ENCODE results near the gene PDE4B. TPM values are rescaled to one million over a fixed set of nuclear protein-coding genes. Genes with fewer than 3 reads are reported as not detected.
A peak's percentile ranks its signal among the peaks of the same experiment; 100 is the strongest.

The PDE4B gene
- polyA plus RNA-seq, 1 donor from 2014 or later = 84.3 TPM

DNA sequence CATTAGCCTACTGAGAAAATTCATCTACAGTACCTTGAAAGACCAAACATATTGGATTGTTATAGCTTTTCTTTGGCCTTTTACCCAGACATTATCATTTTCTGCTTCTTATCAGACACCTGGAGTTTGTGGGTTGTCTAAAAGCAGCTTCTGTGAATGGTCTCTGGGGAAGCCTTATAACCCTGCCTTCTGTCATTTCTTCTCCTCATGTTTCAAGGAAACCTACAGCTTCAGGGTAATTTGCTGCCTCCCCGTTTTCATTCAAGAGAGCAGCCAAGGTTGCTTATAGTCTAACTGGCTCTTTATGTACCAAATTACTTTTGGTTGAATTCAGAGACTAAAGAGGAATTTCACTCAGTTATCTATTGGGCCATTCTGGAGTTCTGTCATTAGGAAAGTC lies 453.0 kb downstream of the PDE4B start:
- Mint-ChIP-seq H3K27ac (no peak overlapping the region), H3K36me3 (no peaks in the 10 kb centered on the region), H3K4me1 (peaks cover 0 to 12% (median 0%) of the 10 kb centered on the region in 3 donors), H3K27me3 (peaks cover 6% of the 10 kb centered on the region), H3K4me3 (no peak overlapping the region), H3K9me3 (no peaks in the 10 kb centered on the region)

- H3K36me3 Mint-ChIP-seq = no peaks in the 10 kb centered on the region
- peak overlapping the region in 1 of 3 donors; percentile 77 for H3K27ac Mint-ChIP-seq
- H3K4me3 Mint-ChIP-seq = peak overlapping the region in 1 of 4 donors; percentile 60
- peaks cover 0 to 12% (median 0%) of the 10 kb centered on the region in 3 donors for H3K4me1 Mint-ChIP-seq
- peaks cover 6% of the 10 kb centered on the region for H3K27me3 Mint-ChIP-seq
- no peaks in the 10 kb centered on the region for H3K9me3 Mint-ChIP-seq
Observed at GRCh38 chr1:66246351-66247269, 453.9 kb downstream of the PDE4B start.

DNA sequence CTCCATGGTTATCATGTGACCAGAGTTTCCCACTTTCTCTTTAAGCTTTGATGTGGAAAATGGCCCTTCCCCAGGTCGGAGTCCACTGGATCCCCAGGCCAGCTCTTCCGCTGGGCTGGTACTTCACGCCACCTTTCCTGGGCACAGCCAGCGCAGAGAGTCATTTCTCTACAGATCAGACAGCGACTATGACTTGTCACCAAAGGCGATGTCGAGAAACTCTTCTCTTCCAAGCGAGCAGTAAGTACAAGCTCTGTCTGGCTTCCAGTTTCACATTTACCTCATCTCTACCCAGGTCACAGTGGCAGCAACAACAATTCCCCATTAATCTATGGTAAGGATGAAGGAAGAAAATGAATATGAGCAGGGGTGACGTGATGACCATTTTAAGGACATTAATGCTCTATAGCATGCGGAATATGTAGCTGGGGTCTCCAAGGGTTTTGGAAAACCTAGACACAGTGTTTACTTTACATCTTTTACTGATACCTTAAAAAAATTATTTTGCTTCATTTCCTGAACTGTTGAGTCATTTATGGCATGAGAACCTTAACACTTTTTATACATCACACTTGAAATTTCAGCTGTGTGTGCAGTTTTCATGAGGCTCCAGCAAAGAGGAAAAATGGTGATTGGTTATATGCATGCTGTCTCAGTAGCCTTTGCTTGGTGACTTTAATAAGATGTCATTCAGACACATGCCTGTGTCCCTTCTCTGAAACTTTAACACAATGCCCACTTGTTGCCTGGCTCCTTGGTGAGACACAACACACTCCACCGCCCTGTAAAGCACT lies 454.9 kb downstream of the PDE4B start:
- peak overlapping the region in 2 of 3 donors; percentile 14 to 40 for H3K27ac Mint-ChIP-seq
- H3K27me3 Mint-ChIP-seq = peaks cover 6% of the 10 kb centered on the region
- peak overlapping the region; percentile 58 to 96 (median 87) for H3K4me3 Mint-ChIP-seq
- H3K9me3 Mint-ChIP-seq = no peaks in the 10 kb centered on the region
- H3K36me3 Mint-ChIP-seq = no peaks in the 10 kb centered on the region
- H3K4me1 Mint-ChIP-seq = peaks cover 0 to 12% (median 0%) of the 10 kb centered on the region in 3 donors

GRCh38 chr1:66248257-66248656 lies 455.6 kb downstream of the PDE4B start:
- Mint-ChIP-seq H3K27me3 (peaks cover 6% of the 10 kb centered on the region), H3K36me3 (no peaks in the 10 kb centered on the region), H3K27ac (peak overlapping the region in 1 of 3 donors; percentile 40), H3K9me3 (no peaks in the 10 kb centered on the region), H3K4me1 (peaks cover 0 to 12% (median 3%) of the 10 kb centered on the region in 3 donors), H3K4me3 (peak overlapping the region in 1 of 4 donors; percentile 14)

DNA sequence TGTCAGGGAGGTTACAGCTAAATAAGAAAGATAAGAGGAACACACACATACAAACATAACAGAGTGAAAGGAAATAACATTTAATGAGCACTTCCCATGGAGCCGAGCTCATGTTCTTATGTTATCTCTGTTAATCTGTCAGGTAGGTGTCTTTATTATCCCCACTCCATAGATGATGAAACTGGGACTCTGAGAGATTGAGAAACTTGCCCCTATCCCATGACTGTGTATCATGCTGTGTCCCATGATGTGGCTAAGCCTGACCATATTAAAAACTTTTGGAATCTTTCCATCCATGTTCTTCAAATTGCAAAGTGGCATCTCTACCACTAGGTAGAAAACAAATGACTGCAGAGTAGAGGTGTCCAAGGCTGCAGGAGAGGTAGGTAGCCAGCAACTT lies 456.1 kb downstream of the PDE4B start:
- no peak overlapping the region for H3K27ac Mint-ChIP-seq
- H3K4me3 Mint-ChIP-seq = no peak overlapping the region
- no peaks in the 10 kb centered on the region for H3K9me3 Mint-ChIP-seq
- H3K36me3 Mint-ChIP-seq = no peaks in the 10 kb centered on the region
- peaks cover 6% of the 10 kb centered on the region for H3K27me3 Mint-ChIP-seq
- H3K4me1 Mint-ChIP-seq = peaks cover 0 to 12% (median 4%) of the 10 kb centered on the region in 3 donors

DNA sequence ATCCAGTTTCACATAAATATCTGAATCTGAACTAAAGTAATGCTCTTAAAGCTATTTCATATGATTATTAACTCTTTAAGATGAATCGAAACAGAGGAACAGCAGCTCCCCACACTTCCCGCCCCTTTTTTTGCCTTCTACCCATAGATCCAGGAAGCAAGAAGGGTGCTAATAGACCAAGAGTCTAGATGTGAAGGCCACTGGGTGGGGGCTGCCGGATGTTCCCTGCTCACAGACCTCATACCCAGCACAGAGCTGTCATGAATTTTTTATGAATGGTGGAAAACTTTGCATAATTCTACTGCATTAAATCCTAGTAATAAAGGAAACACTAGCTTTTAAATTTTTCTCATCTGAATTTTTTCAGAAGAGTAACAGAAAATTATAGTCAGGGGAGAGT lies 457.4 kb downstream of the PDE4B start:
- Mint-ChIP-seq H3K9me3 (no peaks in the 10 kb centered on the region), H3K4me3 (no peak overlapping the region)

GRCh38 chr1:66250478-66250877 lies 457.8 kb downstream of the PDE4B start:
- Mint-ChIP-seq H3K27ac (no peak overlapping the region), H3K9me3 (no peaks in the 10 kb centered on the region), H3K36me3 (peaks cover 2% of the 10 kb centered on the region), H3K27me3 (peaks cover 6% of the 10 kb centered on the region), H3K4me1 (peaks cover 5 to 25% (median 15%) of the 10 kb centered on the region in 3 donors), H3K4me3 (no peak overlapping the region)

More for the DNA sequence above, 457.4 kb downstream of the PDE4B start:
- peaks cover 2% of the 10 kb centered on the region for H3K36me3 Mint-ChIP-seq
- H3K27me3 Mint-ChIP-seq = peaks cover 6% of the 10 kb centered on the region
- no peak overlapping the region for H3K27ac Mint-ChIP-seq
- peaks cover 5 to 22% (median 11%) of the 10 kb centered on the region in 3 donors for H3K4me1 Mint-ChIP-seq

GRCh38 chr1:66251546-66251945 lies 458.9 kb downstream of the PDE4B start:
- peaks cover 5 to 19% (median 17%) of the 10 kb centered on the region in 3 donors for H3K4me1 Mint-ChIP-seq
- H3K27me3 Mint-ChIP-seq = peaks cover 6% of the 10 kb centered on the region
- H3K27ac Mint-ChIP-seq = peak overlapping the region in 1 of 3 donors; percentile 37

GRCh38 chr1:66253330-66253921 lies 460.7 kb downstream of the PDE4B start:
- peaks cover 5 to 17% (median 13%) of the 10 kb centered on the region in 3 donors for H3K4me1 Mint-ChIP-seq
- H3K9me3 Mint-ChIP-seq = no peaks in the 10 kb centered on the region
- H3K27ac Mint-ChIP-seq = peak overlapping the region in 1 of 3 donors; percentile 87
- peaks cover 2% of the 10 kb centered on the region for H3K36me3 Mint-ChIP-seq
- no peaks in the 10 kb centered on the region for H3K27me3 Mint-ChIP-seq
- no peak overlapping the region for H3K4me3 Mint-ChIP-seq

More at GRCh38 chr1:66251546-66251945, 458.9 kb downstream of the PDE4B start:
- Mint-ChIP-seq H3K4me3 (no peak overlapping the region), H3K36me3 (peaks cover 2% of the 10 kb centered on the region), H3K9me3 (no peaks in the 10 kb centered on the region)

- H3K9me3 Mint-ChIP-seq = no peaks in the 10 kb centered on the region
- peak overlapping the region in 1 of 4 donors; percentile 63 for H3K4me3 Mint-ChIP-seq
- no peaks in the 10 kb centered on the region for H3K27me3 Mint-ChIP-seq
- H3K36me3 Mint-ChIP-seq = peaks cover 2% of the 10 kb centered on the region
- peak overlapping the region in 1 of 3 donors; percentile 87 for H3K27ac Mint-ChIP-seq
- peaks cover 5 to 17% (median 13%) of the 10 kb centered on the region in 3 donors for H3K4me1 Mint-ChIP-seq
Observed at GRCh38 chr1:66254785-66255184, 462.1 kb downstream of the PDE4B start.

DNA sequence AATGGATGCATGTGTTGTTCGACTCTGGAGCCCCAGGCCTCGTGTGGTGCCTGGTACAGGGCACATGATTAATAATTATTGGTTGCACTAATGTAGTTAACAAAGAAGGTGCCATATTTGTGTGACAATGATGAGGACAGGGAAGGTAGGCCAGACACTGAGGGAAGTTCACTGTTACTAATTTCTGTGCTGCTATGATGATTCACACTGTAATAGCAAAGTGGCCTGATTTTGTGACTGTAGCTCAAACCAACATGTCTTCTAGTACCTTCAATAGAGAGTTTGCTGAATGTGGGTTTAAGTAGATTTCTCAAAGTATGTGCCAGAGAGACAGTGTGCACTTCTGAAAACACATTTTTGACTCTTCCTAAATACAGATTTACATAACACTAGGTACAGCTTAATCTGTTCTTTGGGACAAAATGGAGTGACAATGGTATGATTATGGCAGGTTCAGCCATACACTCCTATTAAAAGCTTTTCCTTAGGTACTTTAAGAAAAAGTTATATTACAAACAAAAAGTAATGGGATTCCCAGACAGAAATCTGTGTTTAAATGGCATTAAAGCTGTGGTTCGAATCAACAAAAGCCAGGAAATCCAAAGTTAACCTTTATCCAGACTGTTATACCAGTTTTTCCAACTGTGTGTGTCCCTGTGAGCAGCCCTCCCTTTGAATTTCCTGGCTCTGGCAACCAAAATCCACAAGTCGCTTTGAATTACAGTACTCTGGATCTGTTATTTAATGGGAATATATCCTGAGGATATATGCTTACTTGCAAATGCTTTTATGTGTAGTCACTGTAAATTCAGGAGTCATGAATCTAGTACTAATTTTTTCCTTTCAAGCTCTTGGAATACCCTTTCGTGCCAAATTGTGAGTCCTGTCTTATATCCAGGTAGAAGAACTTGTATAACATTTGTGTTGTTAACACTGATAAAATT lies 464.2 kb downstream of the PDE4B start:
- Mint-ChIP-seq H3K9me3 (no peaks in the 10 kb centered on the region), H3K4me1 (peaks cover 5 to 23% (median 17%) of the 10 kb centered on the region in 3 donors), H3K4me3 (no peak overlapping the region), H3K27me3 (no peaks in the 10 kb centered on the region), H3K36me3 (peaks cover 2% of the 10 kb centered on the region), H3K27ac (peak overlapping the region in 1 of 3 donors; percentile 89)

DNA sequence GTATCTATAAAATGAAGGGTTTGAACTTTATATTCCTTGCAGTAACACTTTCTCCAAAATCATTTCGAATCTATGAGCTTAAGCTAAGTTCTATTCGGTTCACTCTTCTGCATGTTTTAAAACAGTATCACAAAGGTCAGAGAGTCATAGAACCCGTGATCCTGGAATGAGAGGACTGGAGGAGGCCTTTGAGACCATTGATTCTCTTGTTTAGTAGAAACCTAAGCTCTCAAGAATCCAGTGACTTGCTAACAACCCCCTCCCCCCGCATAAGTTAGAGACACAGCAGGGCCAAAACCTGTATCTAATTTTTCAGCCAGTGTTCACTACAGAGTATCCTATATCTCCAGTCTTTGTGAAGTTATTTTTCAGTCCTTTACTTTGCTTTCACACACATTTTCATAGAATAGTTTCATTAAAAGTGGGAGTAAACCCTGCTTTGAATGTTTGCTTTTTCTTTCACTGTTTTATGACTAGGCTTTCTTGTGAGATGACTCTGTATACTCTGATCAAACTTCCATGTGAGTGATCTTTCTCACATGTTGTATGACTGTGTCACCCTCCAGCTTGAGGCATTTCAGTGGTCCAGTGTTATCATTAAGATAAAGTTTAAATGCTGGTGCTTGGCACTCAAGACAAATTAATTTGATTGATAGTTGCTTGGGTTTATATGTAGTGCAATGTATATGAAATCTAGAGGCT lies 465.9 kb downstream of the PDE4B start:
- Mint-ChIP-seq H3K27me3 (no peaks in the 10 kb centered on the region), H3K4me3 (no peak overlapping the region)

GRCh38 chr1:66261364-66261763 lies 468.7 kb downstream of the PDE4B start:
- no peaks in the 10 kb centered on the region for H3K9me3 Mint-ChIP-seq
- peaks cover 0 to 10% (median 0%) of the 10 kb centered on the region in 3 donors for H3K4me1 Mint-ChIP-seq

More for the DNA sequence above, 465.9 kb downstream of the PDE4B start:
- H3K9me3 Mint-ChIP-seq = no peaks in the 10 kb centered on the region
- H3K36me3 Mint-ChIP-seq = peaks cover 2% of the 10 kb centered on the region
- H3K4me1 Mint-ChIP-seq = peaks cover 5 to 23% (median 13%) of the 10 kb centered on the region in 3 donors
- peak overlapping the region in 2 of 3 donors; percentile 36 to 41 for H3K27ac Mint-ChIP-seq

More at GRCh38 chr1:66261364-66261763, 468.7 kb downstream of the PDE4B start:
- Mint-ChIP-seq H3K4me3 (no peak overlapping the region), H3K27me3 (no peaks in the 10 kb centered on the region), H3K36me3 (no peaks in the 10 kb centered on the region), H3K27ac (no peak overlapping the region)

Data from IgD-negative memory B cell (primary cell).